Panc1 (cell line): ENCODE data around the gene CNMD.

Experiments
- POLR2AphosphoS5 ChIP-seq: IDR thresholded peaks from 2 replicates; pipeline ENCODE4 v1.6.1; 2012; ENCODE audit warnings: mild to moderate bottlenecking, low read depth, low read length, moderate library complexity
- SIN3A ChIP-seq: IDR thresholded peaks from 2 replicates; pipeline ENCODE4 v1.6.1; 2012; ENCODE audit warnings: low read depth, mild to moderate bottlenecking, low read length, moderate library complexity, borderline replicate concordance; ENCODE audit not compliant: insufficient read depth
- TCF7L2 ChIP-seq: IDR thresholded peaks from 2 replicates; pipeline ENCODE4 v1.6.1; 2011; ENCODE audit warnings: mild to moderate bottlenecking, low read depth, low read length, inconsistent platforms
- TF ChIP-seq, protein P1 (sequence below): fragments of 450-650 bp; IDR thresholded peaks from 2 replicates; pipeline ENCODE4 v1.5.1; 2017; ENCODE audit warnings: mild to moderate bottlenecking
- TF ChIP-seq, protein P2 (sequence below), 2 experiments: IDR thresholded peaks; 2 replicates each; pipeline ENCODE4 v1.6.1; 2011 to 2012; ENCODE audit warnings: low read depth in 2 of 2, control low read depth in 1 of 2, low read length in 1 of 2, mild to moderate bottlenecking in 1 of 2, moderate library complexity in 1 of 2; ENCODE audit not compliant: insufficient read depth in 1 of 2

DNA sequence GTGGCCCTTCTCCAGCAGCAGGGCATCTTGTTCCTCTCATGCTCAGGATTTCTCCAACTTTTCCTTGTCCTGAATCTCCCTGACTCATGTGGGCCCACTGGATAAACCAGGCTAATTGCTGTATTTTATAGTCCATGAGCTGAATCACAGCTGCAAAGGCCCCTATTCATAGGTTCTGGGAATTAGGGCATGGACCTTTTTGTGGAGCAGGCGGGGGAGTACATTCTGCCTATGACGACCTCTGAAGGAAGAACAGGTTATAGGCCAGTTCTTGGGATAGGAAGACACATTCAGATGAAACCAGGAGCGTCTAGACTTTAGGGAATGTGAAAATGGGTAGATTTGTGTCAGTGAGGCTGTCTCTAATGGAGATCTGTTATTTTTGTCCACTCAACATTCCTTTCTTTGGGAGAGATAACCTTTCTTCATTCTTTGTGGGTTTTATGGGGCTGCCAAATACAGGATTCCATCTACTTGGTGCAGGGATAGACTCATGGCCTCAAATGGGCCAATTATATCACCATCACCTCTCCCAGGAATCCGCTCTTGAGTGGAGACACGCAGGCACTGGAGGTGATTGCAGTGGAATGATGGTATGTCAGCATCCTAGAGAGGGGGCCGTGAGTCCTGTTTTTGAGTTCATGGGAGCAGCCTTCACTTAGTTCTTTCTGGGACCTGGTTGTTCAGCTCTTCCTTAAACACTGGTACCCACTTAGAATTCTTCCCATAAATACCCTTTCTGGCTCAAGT, 45.1 kb upstream of the CNMD start:
- TF ChIP-seq, protein P1, sequence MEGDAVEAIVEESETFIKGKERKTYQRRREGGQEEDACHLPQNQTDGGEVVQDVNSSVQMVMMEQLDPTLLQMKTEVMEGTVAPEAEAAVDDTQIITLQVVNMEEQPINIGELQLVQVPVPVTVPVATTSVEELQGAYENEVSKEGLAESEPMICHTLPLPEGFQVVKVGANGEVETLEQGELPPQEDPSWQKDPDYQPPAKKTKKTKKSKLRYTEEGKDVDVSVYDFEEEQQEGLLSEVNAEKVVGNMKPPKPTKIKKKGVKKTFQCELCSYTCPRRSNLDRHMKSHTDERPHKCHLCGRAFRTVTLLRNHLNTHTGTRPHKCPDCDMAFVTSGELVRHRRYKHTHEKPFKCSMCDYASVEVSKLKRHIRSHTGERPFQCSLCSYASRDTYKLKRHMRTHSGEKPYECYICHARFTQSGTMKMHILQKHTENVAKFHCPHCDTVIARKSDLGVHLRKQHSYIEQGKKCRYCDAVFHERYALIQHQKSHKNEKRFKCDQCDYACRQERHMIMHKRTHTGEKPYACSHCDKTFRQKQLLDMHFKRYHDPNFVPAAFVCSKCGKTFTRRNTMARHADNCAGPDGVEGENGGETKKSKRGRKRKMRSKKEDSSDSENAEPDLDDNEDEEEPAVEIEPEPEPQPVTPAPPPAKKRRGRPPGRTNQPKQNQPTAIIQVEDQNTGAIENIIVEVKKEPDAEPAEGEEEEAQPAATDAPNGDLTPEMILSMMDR: no peak
- no peak for TF ChIP-seq TCF7L2
- TF ChIP-seq POLR2AphosphoS5: no peak
- TF ChIP-seq SIN3A: no peak
- TF ChIP-seq, protein P2, sequence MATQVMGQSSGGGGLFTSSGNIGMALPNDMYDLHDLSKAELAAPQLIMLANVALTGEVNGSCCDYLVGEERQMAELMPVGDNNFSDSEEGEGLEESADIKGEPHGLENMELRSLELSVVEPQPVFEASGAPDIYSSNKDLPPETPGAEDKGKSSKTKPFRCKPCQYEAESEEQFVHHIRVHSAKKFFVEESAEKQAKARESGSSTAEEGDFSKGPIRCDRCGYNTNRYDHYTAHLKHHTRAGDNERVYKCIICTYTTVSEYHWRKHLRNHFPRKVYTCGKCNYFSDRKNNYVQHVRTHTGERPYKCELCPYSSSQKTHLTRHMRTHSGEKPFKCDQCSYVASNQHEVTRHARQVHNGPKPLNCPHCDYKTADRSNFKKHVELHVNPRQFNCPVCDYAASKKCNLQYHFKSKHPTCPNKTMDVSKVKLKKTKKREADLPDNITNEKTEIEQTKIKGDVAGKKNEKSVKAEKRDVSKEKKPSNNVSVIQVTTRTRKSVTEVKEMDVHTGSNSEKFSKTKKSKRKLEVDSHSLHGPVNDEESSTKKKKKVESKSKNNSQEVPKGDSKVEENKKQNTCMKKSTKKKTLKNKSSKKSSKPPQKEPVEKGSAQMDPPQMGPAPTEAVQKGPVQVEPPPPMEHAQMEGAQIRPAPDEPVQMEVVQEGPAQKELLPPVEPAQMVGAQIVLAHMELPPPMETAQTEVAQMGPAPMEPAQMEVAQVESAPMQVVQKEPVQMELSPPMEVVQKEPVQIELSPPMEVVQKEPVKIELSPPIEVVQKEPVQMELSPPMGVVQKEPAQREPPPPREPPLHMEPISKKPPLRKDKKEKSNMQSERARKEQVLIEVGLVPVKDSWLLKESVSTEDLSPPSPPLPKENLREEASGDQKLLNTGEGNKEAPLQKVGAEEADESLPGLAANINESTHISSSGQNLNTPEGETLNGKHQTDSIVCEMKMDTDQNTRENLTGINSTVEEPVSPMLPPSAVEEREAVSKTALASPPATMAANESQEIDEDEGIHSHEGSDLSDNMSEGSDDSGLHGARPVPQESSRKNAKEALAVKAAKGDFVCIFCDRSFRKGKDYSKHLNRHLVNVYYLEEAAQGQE (IDR thresholded peaks at IDR 0.05; ENCODE audit: insufficient read depth in 1 of 2, low read depth in 2 of 2, low read length in 1 of 2): no peak
